Sigmoid colon (tissue), 7 donors: Measurements from ENCODE around the gene SYT7. TPM values are rescaled to one million over a fixed set of nuclear protein-coding genes. Genes with fewer than 3 reads are reported as not detected.

Experiments
- DNase-seq: peaks from one replicate; pipeline ENCODE4 v3.0.0-alpha.2; 2019
- H3K27ac ChIP-seq, 4 donors: fragments of 200-600 bp; sonication (generic); one replicate each; pipeline ENCODE4 v1.5.1; 2016 to 2019; ENCODE audit warnings: mild to moderate bottlenecking in 1 of 4
- H3K27me3 ChIP-seq, 3 donors: fragments of 200-600 bp; sonication (generic); one replicate each; pipeline ENCODE4 v1.5.1; 2019; ENCODE audit warnings: mild to moderate bottlenecking in 1 of 3
- H3K36me3 ChIP-seq, 4 donors: fragments of 200-600 bp; sonication (generic); one replicate each; pipeline ENCODE4 v1.5.1; 2016 to 2019
- H3K4me1 ChIP-seq, 4 donors: fragments of 200-600 bp; sonication (generic); one replicate each; pipeline ENCODE4 v1.5.1; 2017 to 2019
- H3K4me3 ChIP-seq, 4 donors: fragments of 200-600 bp; sonication (generic); one replicate each; pipeline ENCODE4 v1.5.1; 2017 to 2019; ENCODE audit warnings: mild to moderate bottlenecking in 2 of 4, moderate library complexity in 1 of 4
- H3K9me3 ChIP-seq, 4 donors: fragments of 200-600 bp in 3 of 4; sonication (generic) in 3 of 4; one replicate each; pipeline versions ENCODE4 v1.5.1 to v1.6.1; 2013 to 2019
- CTCF ChIP-seq, 4 experiments: fragments of 450-650 bp in 3 of 4; fragments of 200-600 bp in 1 of 4; IDR thresholded peaks; one replicate each; pipeline ENCODE4 v1.5.1; 2016 to 2019; ENCODE audit warnings: antibody characterized with exemption in 4 of 4, mild to moderate bottlenecking in 3 of 4, moderate library complexity in 2 of 4
- EP300 ChIP-seq, 4 donors: sonication (generic); formaldehyde crosslinking; IDR thresholded peaks; one replicate each; pipeline ENCODE4 v1.6.1; 2017; ENCODE audit warnings: antibody characterized with exemption in 4 of 4
- POLR2A ChIP-seq, 2 donors: fragments of 450-650 bp; IDR thresholded peaks; one replicate each; pipeline ENCODE4 v1.6.1; 2016; ENCODE audit warnings: antibody characterized with exemption in 2 of 2, mild to moderate bottlenecking in 2 of 2, moderate library complexity in 2 of 2
- POLR2AphosphoS5 ChIP-seq, 4 donors: sonication (generic); formaldehyde crosslinking; IDR thresholded peaks; one replicate each; pipeline ENCODE4 v1.6.1; 2017; ENCODE audit warnings: antibody characterized with exemption in 4 of 4
- WGBS, 2 donors: extraction: QIAGEN DNeasy Blood & Tissue Kit; methylation state at CpG; one replicate each; pipeline ENCODE4 v1.1.7; 2013; 5-methylcytosine and 5-hydroxymethylcytosine counted together
- intact Hi-C: fragments of 100-400 bp; cut with DNase I; formaldehyde crosslinking; loops from one replicate; pipeline ENCODE4 v1.15.1; 2023
- polyA plus RNA-seq, 3 donors: library from polyadenylated mRNA; stranded (reverse); fragments of 200-250 nt; gene quantifications; one replicate each; pipeline ENCODE4 v1.2.3, GENCODE V29; 2013
- total RNA-seq, 4 donors: library from RNA; depleted of rRNA; stranded (reverse); fragments of >200 nt; gene quantifications; one replicate each; pipeline ENCODE4 v1.1.0, GENCODE V29; 2016
- donor health status: healthy with polysubstance abuse.
- donor health status: Bipolar disorder and iron deficiency.
- donor health status: healthy.

The SYT7 gene
- total and polyA plus RNA-seq, 7 donors = 0.66 to 8.4 (median 3.6) TPM

GRCh38 chr11:61609980-61610366, 29.1 kb upstream of the SYT7 start:
- intact Hi-C loops = no loop called here

DNA sequence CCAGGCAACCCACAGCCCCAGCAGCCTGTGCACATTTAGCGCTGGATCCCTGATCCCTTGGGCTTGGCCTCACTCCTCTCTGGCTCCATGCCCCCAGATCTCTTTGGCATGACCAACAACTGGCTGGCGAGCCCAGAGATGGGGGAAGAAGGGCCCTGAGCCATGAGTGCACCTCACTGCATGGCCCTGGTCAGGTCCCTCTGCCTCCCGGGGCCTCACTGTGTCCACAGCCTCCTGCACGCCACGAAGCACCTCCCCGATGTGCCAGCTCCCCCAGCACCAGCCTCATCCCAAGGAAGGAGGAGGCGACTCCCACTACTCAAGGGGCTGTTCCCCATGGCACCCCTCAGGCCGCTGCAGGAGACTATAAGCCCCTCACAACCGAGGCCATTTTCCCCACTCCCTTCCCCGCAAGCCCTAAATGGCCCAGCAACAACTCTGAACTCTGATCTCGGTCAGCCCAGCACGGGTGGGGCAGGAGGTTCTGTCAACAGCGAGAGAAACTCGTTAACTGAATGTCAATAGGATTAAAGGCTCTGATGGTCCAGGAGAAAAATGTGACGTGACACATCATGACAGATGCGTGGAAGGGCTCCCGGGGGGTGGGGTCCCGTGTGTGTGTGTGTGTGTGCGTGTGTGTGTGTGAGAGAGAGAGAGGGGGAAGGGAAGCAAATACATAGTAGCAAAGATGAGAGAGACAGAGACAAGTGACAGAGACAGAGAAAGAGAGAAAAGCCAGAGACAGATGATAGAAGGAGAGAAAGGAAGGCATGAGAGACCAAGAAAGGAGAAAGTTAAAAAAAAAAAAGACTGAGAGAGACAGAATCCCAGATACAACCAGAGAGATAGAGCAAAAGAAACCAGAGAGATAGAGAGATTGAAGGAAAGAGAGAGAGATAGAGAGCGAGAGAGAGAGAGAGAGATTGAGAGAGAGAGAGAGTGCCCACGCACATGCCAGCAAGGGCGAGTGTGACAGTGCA, 28.4 kb upstream of the SYT7 start:
- no peak for TF ChIP-seq POLR2A (IDR thresholded peaks at IDR 0.05)
- no peak for TF ChIP-seq EP300 (IDR thresholded peaks at IDR 0.05)
- no peak for TF ChIP-seq CTCF (IDR thresholded peaks at IDR 0.05)
- no peak for TF ChIP-seq POLR2AphosphoS5 (IDR thresholded peaks at IDR 0.05)
- no peaks in the 10 kb centered on the region for H3K4me1 ChIP-seq
- H3K4me3 ChIP-seq = no peak overlapping the region
- no peaks in the 10 kb centered on the region for H3K36me3 ChIP-seq
- H3K27me3 ChIP-seq = peaks cover 0 to 24% (median 0%) of the 10 kb centered on the region in 3 donors
- no peaks in the 10 kb centered on the region for H3K9me3 ChIP-seq
- no peak for DNase-seq
- no peak overlapping the region for H3K27ac ChIP-seq
- WGBS, 2 donors = 27 to 51% methylated on average over 22 of the region's 22 CpGs
- intact Hi-C loops = no loop called here

More at GRCh38 chr11:61609980-61610366, 29.1 kb upstream of the SYT7 start:
- no peak for TF ChIP-seq POLR2A (IDR thresholded peaks at IDR 0.05)
- TF ChIP-seq CTCF (IDR thresholded peaks at IDR 0.05) = no peak
- TF ChIP-seq EP300 (IDR thresholded peaks at IDR 0.05) = no peak
- no peak for TF ChIP-seq POLR2AphosphoS5 (IDR thresholded peaks at IDR 0.05)
- no peak for DNase-seq
- Histone ChIP-seq H3K9me3 (no peaks in the 10 kb centered on the region), H3K36me3 (no peaks in the 10 kb centered on the region), H3K27me3 (peaks cover 0 to 18% (median 0%) of the 10 kb centered on the region in 3 donors), H3K4me1 (no peaks in the 10 kb centered on the region), H3K27ac (no peak overlapping the region), H3K4me3 (no peak overlapping the region)
- 15 to 34% methylated on average over 8 of the region's 8 CpGs for WGBS, 2 donors

GRCh38 chr11:61607920-61608599, 27.2 kb upstream of the SYT7 start:
- DNase-seq = no peak
- TF ChIP-seq POLR2A (IDR thresholded peaks at IDR 0.05) = no peak
- TF ChIP-seq CTCF (IDR thresholded peaks at IDR 0.05) = no peak
- TF ChIP-seq EP300 (IDR thresholded peaks at IDR 0.05) = no peak
- TF ChIP-seq POLR2AphosphoS5 (IDR thresholded peaks at IDR 0.05) = no peak
- H3K36me3 ChIP-seq = no peaks in the 10 kb centered on the region
- intact Hi-C loops = no loop called here
- peaks cover 0 to 28% (median 0%) of the 10 kb centered on the region in 3 donors for H3K27me3 ChIP-seq
- WGBS, 2 donors = 24 to 73% methylated on average over 14 of the region's 14 CpGs
- no peak overlapping the region for H3K27ac ChIP-seq
- H3K9me3 ChIP-seq = no peaks in the 10 kb centered on the region
- no peak overlapping the region for H3K4me3 ChIP-seq
- no peaks in the 10 kb centered on the region for H3K4me1 ChIP-seq

- no peaks in the 10 kb centered on the region for H3K36me3 ChIP-seq
Observed at GRCh38 chr11:61607426-61607825, 26.6 kb upstream of the SYT7 start.

More at GRCh38 chr11:61607426-61607825, 26.6 kb upstream of the SYT7 start:
- TF ChIP-seq EP300 (IDR thresholded peaks at IDR 0.05) = no peak
- TF ChIP-seq CTCF (IDR thresholded peaks at IDR 0.05) = no peak
- TF ChIP-seq POLR2AphosphoS5 (IDR thresholded peaks at IDR 0.05) = no peak
- TF ChIP-seq POLR2A (IDR thresholded peaks at IDR 0.05) = no peak
- Histone ChIP-seq H3K4me3 (no peak overlapping the region), H3K27me3 (peaks cover 0 to 27% (median 0%) of the 10 kb centered on the region in 3 donors), H3K4me1 (peaks cover 0 to 2% (median 0%) of the 10 kb centered on the region in 4 donors), H3K9me3 (no peaks in the 10 kb centered on the region), H3K27ac (no peak overlapping the region)
- WGBS, 2 donors = 67 to 78% methylated on average over 3 of the region's 3 CpGs
- intact Hi-C loops = no loop called here
- DNase-seq = no peak
